ENCODE measurements around the gene ZCCHC10.
"Not testable (repeated sequence)": the region's sequence is repeated elsewhere in the genome, so short reads cannot be mapped to it uniquely, and the experiment has no call there.

GRCh38 chr5:132956166-132956799 lies 70.1 kb downstream of the ZCCHC10 start:
- TF ChIP-seq GABPA (IDR thresholded peaks at IDR 0.05; ENCODE audit: low read depth); CTCF (IDR thresholded peaks at IDR 0.05; ENCODE audit: insufficient read depth, low read length); REST (IDR thresholded peaks at IDR 0.05; ENCODE audit: insufficient replicate concordance, low read depth); POLR2AphosphoS5 (IDR thresholded peaks at IDR 0.05; ENCODE audit: low read depth): not testable (repeated sequence)

All from HL-60 (cell line).